HepG2 (cell line): ENCODE measurements around the gene PARD3. TPM values are rescaled to one million over a fixed set of nuclear protein-coding genes. Genes with fewer than 3 reads are reported as not detected.
A peak's percentile ranks its signal among the peaks of the same experiment; 100 is the strongest.

Experiments used
- ATAC-seq: fragments of 200-7000 bp; cut with Tn5 transposase; 3 replicates; pipeline ENCODE4 v1.9.1; 2020; ENCODE audit warnings: mild to moderate bottlenecking, moderate library complexity
- BruUV-seq: library from RNA; stranded (reverse); fragments of 400-500 nt; replicated peaks from 2 replicates; lab custom pipeline; 2021; lab: Mats Ljungman, UMichigan
- CTCF ChIA-PET: fragments of 300-600 bp; formaldehyde crosslinking; extraction: SDS; loops from one replicate; lab custom pipeline; 2021; ENCODE audit warnings: low total read pairs, inconsistent platforms, low intra/inter-chr PET ratio; lab: Yijun Ruan, JAX
- POLR2A ChIA-PET: fragments of 350-600 bp; sonication (Branson Sonifier 250); formaldehyde crosslinking; loops from one replicate; lab custom pipeline; 2020; ENCODE audit warnings: antibody characterized with exemption, inconsistent platforms; lab: Yijun Ruan, JAX
- DNase-seq: peaks from one replicate; pipeline ENCODE4 v3.0.0-alpha.2; 2015; ENCODE audit warnings: low spot score
- FAIRE-seq: peaks from 3 replicates; lab custom pipeline; 2011; peaks lifted over from hg19 to GRCh38; lab: Jason Lieb, UNC
- H2AFZ ChIP-seq: one replicate; pipeline ENCODE4 v1.6.1; 2011; ENCODE audit warnings: low read length, inconsistent platforms
- H3K27ac ChIP-seq: fragments of 300-600 bp; 3 replicates; pipeline ENCODE4 v1.8.0; 2011; ENCODE audit warnings: mixed run types, mild to moderate bottlenecking, mixed read lengths, low read length, inconsistent platforms; ENCODE audit not compliant: insufficient read depth; ENCODE audit errors: extremely low read length
- H3K27me3 ChIP-seq, 2 experiments: fragments of 200-600 bp in 1 of 2; 2 replicates in 1 of 2; 3 replicates in 1 of 2; pipeline versions ENCODE4 v1.6.0 to v1.8.0; 2011; ENCODE audit warnings: low read length in 2 of 2, mild to moderate bottlenecking in 2 of 2, moderate library complexity in 2 of 2, inconsistent platforms in 1 of 2; ENCODE audit not compliant: insufficient read depth in 2 of 2, control insufficient read depth in 1 of 2
- H3K36me3 ChIP-seq, 2 experiments: fragments of 200-600 bp in 1 of 2; replicated peaks in 1 of 2; 2 replicates in 1 of 2; 3 replicates in 1 of 2; pipeline versions ENCODE4 v1.5.1 to v1.8.0; 2011; ENCODE audit warnings: low read length in 2 of 2, inconsistent platforms in 1 of 2; ENCODE audit not compliant: insufficient read depth in 2 of 2, control insufficient read depth in 1 of 2
- H3K4me1 ChIP-seq: 2 replicates; pipeline ENCODE4 v1.5.1; 2012; ENCODE audit warnings: low read length, inconsistent platforms; ENCODE audit not compliant: insufficient read depth
- H3K4me2 ChIP-seq: 2 replicates; pipeline ENCODE4 v1.6.0; 2011; ENCODE audit warnings: low read depth, low read length, inconsistent platforms
- H3K4me3 ChIP-seq, 3 experiments: fragments of 200-600 bp in 1 of 3; sonication (generic), shearing (Covaris generic) in 1 of 3; replicated peaks in 1 of 3; 2 replicates each; pipeline ENCODE4 v1.5.1; 2011 to 2016; ENCODE audit warnings: low read length in 3 of 3, inconsistent platforms in 2 of 3, low read depth in 2 of 3, mild to moderate bottlenecking in 2 of 3, control low read depth in 1 of 3, mixed read lengths in 1 of 3; ENCODE audit not compliant: insufficient read depth in 1 of 3
- H3K79me2 ChIP-seq: one replicate; pipeline ENCODE4 v1.6.1; 2011; ENCODE audit warnings: low read length, inconsistent platforms; ENCODE audit not compliant: insufficient read depth
- H3K9ac ChIP-seq: 2 replicates; pipeline ENCODE4 v1.6.0; 2011; ENCODE audit warnings: mild to moderate bottlenecking, low read depth, low read length, inconsistent platforms; ENCODE audit not compliant: insufficient read depth
- H3K9me3 ChIP-seq: 2 replicates; pipeline ENCODE4 v1.5.1; 2012; ENCODE audit warnings: mild to moderate bottlenecking, low read length
- H4K20me1 ChIP-seq: 2 replicates; pipeline ENCODE4 v1.6.0; 2011; ENCODE audit warnings: inconsistent platforms, mild to moderate bottlenecking, low read length, moderate library complexity; ENCODE audit not compliant: insufficient read depth
- IRX3 ChIP-seq: sonication (generic); formaldehyde crosslinking; IDR thresholded peaks from 2 replicates; pipeline ENCODE4 v1.8.1; 2023; ENCODE audit warnings: mild to moderate bottlenecking, low read depth, missing genetic modification reagents, borderline replicate concordance
- RAD21 ChIP-seq: fragments of 450-650 bp; formaldehyde crosslinking; IDR thresholded peaks from 2 replicates; pipeline ENCODE4 v1.5.0; 2020; ENCODE audit warnings: mild to moderate bottlenecking
- SAP130 ChIP-seq: IDR thresholded peaks from 2 replicates; pipeline ENCODE4 v1.6.1; 2016; ENCODE audit warnings: low read depth
- SMC3 ChIP-seq: IDR thresholded peaks from 2 replicates; pipeline ENCODE4 v1.6.1; 2011; ENCODE audit warnings: low read length, improper control_type of control experiment
- STAG1 ChIP-seq: sonication (generic); formaldehyde crosslinking; IDR thresholded peaks from 2 replicates; pipeline ENCODE4 v1.4.0; 2020; ENCODE audit warnings: missing genetic modification reagents
- TP53 ChIP-seq: sonication (generic); formaldehyde crosslinking; conservative IDR thresholded peaks from 2 replicates; pipeline ENCODE4 v1.4.0; 2020; ENCODE audit warnings: missing genetic modification reagents
- ZNF768 ChIP-seq: sonication (generic); formaldehyde crosslinking; IDR thresholded peaks from 2 replicates; pipeline ENCODE4 v1.4.0; 2020; ENCODE audit warnings: missing genetic modification reagents
- ZZZ3 ChIP-seq: sonication (generic); formaldehyde crosslinking; IDR thresholded peaks from 2 replicates; pipeline ENCODE4 v1.4.0; 2020; ENCODE audit warnings: missing genetic modification reagents, mild to moderate bottlenecking, borderline replicate concordance
- WGBS: methylation state at CpG from one replicate; pipeline ENCODE4 v1.1.6; 2017; ENCODE audit warnings: low lambda C conversion rate; 5-methylcytosine and 5-hydroxymethylcytosine counted together
- in situ Hi-C: cut with HindIII; loops from 2 replicates; pipeline ENCODE4 v1.10.0; 2017; ENCODE audit warnings: low pct_unique_long_range_greater_than_20kb; ENCODE audit not compliant: extremely low pct_ligation_motif_present
- intact Hi-C: fragments of 100-400 bp; cut with micrococcal nuclease; formaldehyde crosslinking; loops from one replicate; pipeline ENCODE4 v1.10.0; 2022; ENCODE audit not compliant: unreplicated experiment
- polyA plus RNA-seq, 8 experiments: library from polyadenylated mRNA; depleted of rRNA in 3 of 8; stranded (reverse) in 7 of 8; unstranded in 1 of 8; fragments of >200 nt; fragmentation: Illumina TruSeq in 4 of 8; extraction: Trizol in 4 of 8; gene quantifications; 2 replicates each; pipeline versions ENCODE4 v1.2.1 to v1.2.3, GENCODE V29; 2011 to 2016; ENCODE audit warnings: low read depth in 4 of 8, missing spikeins in 1 of 8, mixed read lengths in 1 of 8; ENCODE audit not compliant: insufficient read depth in 1 of 8
- total RNA-seq, 5 experiments: library from RNA; depleted of rRNA; stranded (reverse); fragments of >200 nt; fragmentation: Illumina TruSeq; extraction: Trizol; gene quantifications; 2 replicates each; pipeline ENCODE4 v1.2.3, GENCODE V29; 2016; ENCODE audit warnings: low read depth in 1 of 5
- TF ChIP-seq, protein P1 (sequence below): sonication (generic); formaldehyde crosslinking; IDR thresholded peaks from 2 replicates; pipeline ENCODE4 v1.5.0; 2020; ENCODE audit warnings: mild to moderate bottlenecking, missing genetic modification reagents, moderate library complexity

PARD3 gene
- total and polyA plus RNA-seq, 2 of the 13 experiments (the other 11 are each of a cell fraction or from before 2014, with no cell fraction given): 40.9 to 60.0 TPM

GRCh38 chr10:34223658-34224057 is 591.4 kb downstream of the PARD3 start:
- FAIRE-seq (no peak), DNase-seq (no peak), ATAC-seq (no peak)
- Histone ChIP-seq H3K4me2 (no peak overlapping the region), H3K79me2 (no peaks in the 10 kb centered on the region), H3K9ac (no peak overlapping the region), H3K36me3 (no peaks in the 10 kb centered on the region; a peak in 1 of 5 replicates), H3K4me1 (peaks cover 46% of the 10 kb centered on the region), H3K4me3 (no peak overlapping the region), H4K20me1 (no peaks in the 10 kb centered on the region), H3K9me3 (no peaks in the 10 kb centered on the region; the same call in 1 of the 2 replicates), H3K27ac (no peak overlapping the region), H2AFZ (no peak overlapping the region), H3K27me3 (no peaks in the 10 kb centered on the region)
- intact Hi-C loops (no loop called here), in situ Hi-C loops (no loop called here)
- TF ChIP-seq ZNF768: peak; percentile 60; the same call in 1 of the 2 replicates
- TF ChIP-seq, protein P1, sequence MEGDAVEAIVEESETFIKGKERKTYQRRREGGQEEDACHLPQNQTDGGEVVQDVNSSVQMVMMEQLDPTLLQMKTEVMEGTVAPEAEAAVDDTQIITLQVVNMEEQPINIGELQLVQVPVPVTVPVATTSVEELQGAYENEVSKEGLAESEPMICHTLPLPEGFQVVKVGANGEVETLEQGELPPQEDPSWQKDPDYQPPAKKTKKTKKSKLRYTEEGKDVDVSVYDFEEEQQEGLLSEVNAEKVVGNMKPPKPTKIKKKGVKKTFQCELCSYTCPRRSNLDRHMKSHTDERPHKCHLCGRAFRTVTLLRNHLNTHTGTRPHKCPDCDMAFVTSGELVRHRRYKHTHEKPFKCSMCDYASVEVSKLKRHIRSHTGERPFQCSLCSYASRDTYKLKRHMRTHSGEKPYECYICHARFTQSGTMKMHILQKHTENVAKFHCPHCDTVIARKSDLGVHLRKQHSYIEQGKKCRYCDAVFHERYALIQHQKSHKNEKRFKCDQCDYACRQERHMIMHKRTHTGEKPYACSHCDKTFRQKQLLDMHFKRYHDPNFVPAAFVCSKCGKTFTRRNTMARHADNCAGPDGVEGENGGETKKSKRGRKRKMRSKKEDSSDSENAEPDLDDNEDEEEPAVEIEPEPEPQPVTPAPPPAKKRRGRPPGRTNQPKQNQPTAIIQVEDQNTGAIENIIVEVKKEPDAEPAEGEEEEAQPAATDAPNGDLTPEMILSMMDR: peak; percentile 23; the same call in 1 of the 2 replicates
- no peak for TF ChIP-seq SAP130 (CRISPR knock-in tag)
- no peak for TF ChIP-seq TP53 (CRISPR knock-in tag)
- POLR2A ChIA-PET: no interaction called here
- WGBS: 92% methylated on average over 1 of the region's 1 CpG
- no TSS peak for BruUV-seq
- CTCF ChIA-PET: no interaction called here

- H3K79me2 ChIP-seq: no peaks in the 10 kb centered on the region
- no peak overlapping the region for H3K4me2 ChIP-seq
- ChIA-PET CTCF (no interaction called here), POLR2A (no interaction called here)
- H3K36me3 ChIP-seq: no peaks in the 10 kb centered on the region; a peak in 2 of 5 replicates
- no TSS peak for BruUV-seq
- no peak overlapping the region for H3K9ac ChIP-seq
- no peak overlapping the region for H3K27ac ChIP-seq
- H4K20me1 ChIP-seq: no peaks in the 10 kb centered on the region
- no peak overlapping the region for H3K4me3 ChIP-seq
- H3K4me1 ChIP-seq: peaks cover 53% of the 10 kb centered on the region
- DNase-seq (no peak), FAIRE-seq (no peak)
- H2AFZ ChIP-seq: no peak overlapping the region
- H3K27me3 ChIP-seq: no peaks in the 10 kb centered on the region
- intact Hi-C loops: no loop called here
- peak; percentile 65 for TF ChIP-seq STAG1 (CRISPR knock-in tag)
- peak; percentile 46; the same call in 1 of the 2 replicates for TF ChIP-seq RAD21
- no peak for TF ChIP-seq IRX3 (CRISPR knock-in tag)
- TF ChIP-seq, protein P1: peak; percentile 36; the same call in 1 of the 2 replicates
- peak; percentile 27; the same call in 1 of the 2 replicates for TF ChIP-seq SMC3
- TF ChIP-seq ZZZ3: no peak
- TF ChIP-seq, all 625 proteins: peak for 4
- 92% methylated on average over 4 of the region's 4 CpGs for WGBS
- in situ Hi-C loops: no loop called here
- peak; percentile 68 for ATAC-seq
- H3K9me3 ChIP-seq: no peaks in the 10 kb centered on the region; the same call in 1 of the 2 replicates
Observed at GRCh38 chr10:34222359-34222758, 592.7 kb downstream of the PARD3 start.
